Astrocyte (in vitro differentiated cells and primary cell): Measurements from ENCODE around the gene RDH13. TPM values are rescaled to one million over a fixed set of nuclear protein-coding genes. Genes with fewer than 3 reads are reported as not detected.

Source experiments
- DNase-seq: peaks from one replicate; pipeline ENCODE4 v3.0.0-alpha.2; 2010; ENCODE audit warnings: low read depth
- FAIRE-seq: peaks from 2 replicates; lab custom pipeline; 2011; peaks lifted over from hg19 to GRCh38; lab: Jason Lieb, UNC
- H2AFZ ChIP-seq: 2 replicates; pipeline ENCODE4 v1.6.0; 2012; ENCODE audit warnings: low read depth, low read length, inconsistent platforms
- H3K27ac ChIP-seq: 2 replicates; pipeline ENCODE4 v1.5.1; 2011; ENCODE audit warnings: low read depth, low read length, inconsistent platforms
- H3K27me3 ChIP-seq: 2 replicates; pipeline ENCODE4 v1.6.0; 2011; ENCODE audit warnings: low read length, inconsistent platforms; ENCODE audit not compliant: insufficient read depth
- H3K36me3 ChIP-seq: 2 replicates; pipeline ENCODE4 v1.5.1; 2011; ENCODE audit warnings: low read length, inconsistent platforms; ENCODE audit not compliant: insufficient read depth
- H3K4me1 ChIP-seq: 2 replicates; pipeline ENCODE4 v1.5.1; 2011; ENCODE audit warnings: low read length, inconsistent platforms; ENCODE audit not compliant: insufficient read depth
- H3K4me2 ChIP-seq: 2 replicates; pipeline ENCODE4 v1.6.0; 2012; ENCODE audit warnings: low read length, inconsistent platforms
- H3K4me3 ChIP-seq: 2 replicates; pipeline ENCODE4 v1.5.1; 2011; ENCODE audit warnings: low read depth, mild to moderate bottlenecking, low read length, inconsistent platforms; ENCODE audit not compliant: insufficient read depth
- H3K79me2 ChIP-seq: 2 replicates; pipeline ENCODE4 v1.6.0; 2012; ENCODE audit warnings: mild to moderate bottlenecking, low read length, inconsistent platforms; ENCODE audit not compliant: insufficient read depth
- H3K9ac ChIP-seq: 2 replicates; pipeline ENCODE4 v1.6.0; 2012; ENCODE audit warnings: mild to moderate bottlenecking, low read length, inconsistent platforms
- H3K9me3 ChIP-seq: 2 replicates; pipeline ENCODE4 v1.5.1; 2012; ENCODE audit warnings: low read depth, mild to moderate bottlenecking, low read length, inconsistent platforms; ENCODE audit not compliant: insufficient read depth
- H4K20me1 ChIP-seq: 2 replicates; pipeline ENCODE4 v1.6.0; 2012; ENCODE audit warnings: low read length, inconsistent platforms; ENCODE audit not compliant: insufficient read depth
- H3K27ac Mint-ChIP-seq: one replicate; pipeline ENCODE4 v1.8.0; 2021; ENCODE audit warnings: mild to moderate bottlenecking, mixed read lengths; ENCODE audit not compliant: unreplicated experiment
- H3K27me3 Mint-ChIP-seq: one replicate; pipeline ENCODE4 v1.8.0; 2021; ENCODE audit warnings: low read depth, mixed read lengths; ENCODE audit not compliant: unreplicated experiment
- H3K36me3 Mint-ChIP-seq: one replicate; pipeline ENCODE4 v1.8.0; 2021; ENCODE audit warnings: low read depth, mixed read lengths; ENCODE audit not compliant: unreplicated experiment
- H3K4me1 Mint-ChIP-seq: one replicate; pipeline ENCODE4 v1.8.0; 2021; ENCODE audit warnings: low read depth, mixed read lengths; ENCODE audit not compliant: unreplicated experiment
- H3K4me3 Mint-ChIP-seq: one replicate; pipeline ENCODE4 v1.8.0; 2021; ENCODE audit warnings: mild to moderate bottlenecking, moderate library complexity, mixed read lengths; ENCODE audit not compliant: unreplicated experiment
- H3K9me3 Mint-ChIP-seq: one replicate; pipeline ENCODE4 v1.8.0; 2021; ENCODE audit warnings: mild to moderate bottlenecking, mixed read lengths; ENCODE audit not compliant: unreplicated experiment
- EZH2 ChIP-seq: IDR thresholded peaks from 2 replicates; pipeline ENCODE4 v1.6.1; 2012; ENCODE audit warnings: mild to moderate bottlenecking, low read length, inconsistent platforms; ENCODE audit not compliant: insufficient read depth
- total RNA-seq: library from RNA; stranded (reverse); gene quantifications from 2 replicates; pipeline ENCODE4 v1.2.1, GENCODE V29; 2021
- TF ChIP-seq, protein P1 (sequence below): IDR thresholded peaks from 2 replicates; pipeline ENCODE4 v1.5.1; 2011; ENCODE audit warnings: low read depth, mild to moderate bottlenecking, inconsistent platforms, low read length, moderate library complexity; ENCODE audit not compliant: insufficient read depth

RDH13 gene
- total RNA-seq, 1 donor from 2014 or later: 22.6 TPM

DNA sequence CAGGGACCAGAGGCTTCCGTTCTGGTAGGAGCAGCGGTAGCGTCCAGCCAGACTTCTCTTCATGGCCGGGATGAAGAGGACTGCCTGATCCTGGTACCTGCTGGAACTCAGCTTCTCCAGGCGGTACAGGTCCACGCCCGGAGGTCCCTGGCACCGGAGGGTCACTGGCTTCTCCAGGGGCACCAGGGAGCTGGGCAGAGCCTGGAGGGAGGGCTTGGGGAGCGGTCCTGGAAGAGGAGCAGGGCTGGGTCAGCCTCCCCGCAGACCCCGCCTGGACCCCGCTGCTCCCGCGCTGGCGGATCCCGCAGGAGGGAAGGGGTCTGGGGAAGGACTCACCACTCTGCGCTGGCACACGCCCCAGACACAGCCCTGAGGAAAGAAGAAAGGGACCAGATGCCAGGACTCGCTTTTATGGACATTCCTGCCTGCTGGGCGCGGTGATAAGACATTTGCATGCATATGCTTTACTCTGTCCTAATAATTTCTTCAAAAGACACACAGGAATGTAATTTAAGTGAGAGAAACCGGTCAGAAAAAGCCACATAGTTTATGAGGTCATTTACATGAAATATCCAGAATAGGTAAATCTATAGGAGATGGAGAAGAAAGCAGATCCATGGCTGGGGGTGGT, 30.7 kb downstream of the RDH13 start:
- Histone ChIP-seq H3K9ac (no peak overlapping the region), H3K4me2 (no peak overlapping the region), H3K9me3 (no peaks in the 10 kb centered on the region), H3K27ac (no peak overlapping the region), H2AFZ (no peak overlapping the region), H3K27me3 (no peaks in the 10 kb centered on the region), H3K4me3 (no peak overlapping the region), H3K36me3 (no peaks in the 10 kb centered on the region), H4K20me1 (no peaks in the 10 kb centered on the region), H3K4me1 (no peaks in the 10 kb centered on the region), H3K79me2 (no peaks in the 10 kb centered on the region)
- TF ChIP-seq, protein P1, sequence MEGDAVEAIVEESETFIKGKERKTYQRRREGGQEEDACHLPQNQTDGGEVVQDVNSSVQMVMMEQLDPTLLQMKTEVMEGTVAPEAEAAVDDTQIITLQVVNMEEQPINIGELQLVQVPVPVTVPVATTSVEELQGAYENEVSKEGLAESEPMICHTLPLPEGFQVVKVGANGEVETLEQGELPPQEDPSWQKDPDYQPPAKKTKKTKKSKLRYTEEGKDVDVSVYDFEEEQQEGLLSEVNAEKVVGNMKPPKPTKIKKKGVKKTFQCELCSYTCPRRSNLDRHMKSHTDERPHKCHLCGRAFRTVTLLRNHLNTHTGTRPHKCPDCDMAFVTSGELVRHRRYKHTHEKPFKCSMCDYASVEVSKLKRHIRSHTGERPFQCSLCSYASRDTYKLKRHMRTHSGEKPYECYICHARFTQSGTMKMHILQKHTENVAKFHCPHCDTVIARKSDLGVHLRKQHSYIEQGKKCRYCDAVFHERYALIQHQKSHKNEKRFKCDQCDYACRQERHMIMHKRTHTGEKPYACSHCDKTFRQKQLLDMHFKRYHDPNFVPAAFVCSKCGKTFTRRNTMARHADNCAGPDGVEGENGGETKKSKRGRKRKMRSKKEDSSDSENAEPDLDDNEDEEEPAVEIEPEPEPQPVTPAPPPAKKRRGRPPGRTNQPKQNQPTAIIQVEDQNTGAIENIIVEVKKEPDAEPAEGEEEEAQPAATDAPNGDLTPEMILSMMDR: no peak
- no peak for TF ChIP-seq EZH2
- H3K36me3 Mint-ChIP-seq: peaks cover 6% of the 10 kb centered on the region
- no peaks in the 10 kb centered on the region for H3K27me3 Mint-ChIP-seq
- no peaks in the 10 kb centered on the region for H3K4me1 Mint-ChIP-seq
- H3K4me3 Mint-ChIP-seq: no peak overlapping the region
- H3K9me3 Mint-ChIP-seq: peaks cover 5% of the 10 kb centered on the region
- DNase-seq: no peak
- H3K27ac Mint-ChIP-seq: no peak overlapping the region
- FAIRE-seq: no peak

DNA sequence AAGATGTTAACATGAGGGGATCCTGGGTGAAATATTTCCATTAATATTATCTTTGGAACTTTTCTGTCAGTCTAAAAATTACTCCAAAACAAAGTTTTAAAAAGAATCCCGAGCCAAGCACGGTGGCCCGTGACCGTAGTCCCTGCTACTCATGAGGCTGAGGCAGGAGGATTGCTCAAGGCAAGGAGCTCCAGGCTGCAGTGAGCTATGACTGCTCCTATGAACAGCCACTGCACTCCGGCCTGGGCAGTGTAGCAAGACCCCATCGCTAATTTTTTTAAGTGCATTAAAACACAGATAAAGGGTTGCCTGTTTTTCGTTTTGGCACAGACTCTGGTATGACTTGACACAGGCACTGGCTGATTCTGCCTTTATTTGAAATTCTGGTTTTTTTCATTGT, 31.8 kb downstream of the RDH13 start:
- TF ChIP-seq EZH2: no peak
- TF ChIP-seq, protein P1: no peak
- H3K36me3 Mint-ChIP-seq: peaks cover 4% of the 10 kb centered on the region
- Histone ChIP-seq H3K79me2 (no peaks in the 10 kb centered on the region), H2AFZ (no peak overlapping the region), H3K27ac (no peak overlapping the region), H3K4me3 (no peak overlapping the region), H3K9me3 (no peaks in the 10 kb centered on the region), H3K4me1 (no peaks in the 10 kb centered on the region), H4K20me1 (no peaks in the 10 kb centered on the region), H3K36me3 (no peaks in the 10 kb centered on the region), H3K4me2 (no peak overlapping the region), H3K9ac (no peak overlapping the region), H3K27me3 (no peaks in the 10 kb centered on the region)
- H3K4me3 Mint-ChIP-seq: no peak overlapping the region
- no peaks in the 10 kb centered on the region for H3K27me3 Mint-ChIP-seq
- no peaks in the 10 kb centered on the region for H3K4me1 Mint-ChIP-seq
- no peak for DNase-seq
- peaks cover 5% of the 10 kb centered on the region for H3K9me3 Mint-ChIP-seq
- no peak overlapping the region for H3K27ac Mint-ChIP-seq
- FAIRE-seq: no peak

DNA sequence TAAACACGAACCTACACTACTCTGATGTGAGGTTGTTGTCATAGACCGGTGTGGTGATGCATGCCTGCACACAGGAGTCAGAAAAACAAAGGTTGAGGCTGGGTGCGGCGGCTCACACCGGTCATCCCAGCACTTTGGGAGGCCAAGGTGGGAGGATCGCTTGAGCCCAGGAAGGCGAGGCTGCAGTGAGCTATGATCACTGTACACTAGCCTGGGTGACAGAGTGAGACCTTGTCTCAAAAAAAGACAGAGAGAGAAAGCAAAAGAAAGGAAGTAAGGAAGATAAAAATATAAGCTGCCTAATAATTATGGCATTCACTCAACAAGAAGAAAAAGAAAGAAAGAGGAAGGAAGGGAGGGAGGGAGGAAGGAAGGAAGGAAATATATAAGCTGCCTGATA, 34.2 kb downstream of the RDH13 start:
- FAIRE-seq (no peak), DNase-seq (no peak)
- no peaks in the 10 kb centered on the region for H3K27me3 ChIP-seq
- H3K4me1 ChIP-seq: no peaks in the 10 kb centered on the region
- no peak overlapping the region for H3K4me3 ChIP-seq
- peaks cover 7% of the 10 kb centered on the region for H3K9me3 Mint-ChIP-seq
- no peaks in the 10 kb centered on the region for H3K79me2 ChIP-seq
- no peak overlapping the region for H3K27ac ChIP-seq
- no peak for TF ChIP-seq EZH2
- TF ChIP-seq, protein P1: no peak
- H3K27ac Mint-ChIP-seq: no peak overlapping the region
- no peaks in the 10 kb centered on the region for H3K36me3 ChIP-seq
- no peaks in the 10 kb centered on the region for H3K9me3 ChIP-seq
- H4K20me1 ChIP-seq: no peaks in the 10 kb centered on the region
- peaks cover 2% of the 10 kb centered on the region for H3K36me3 Mint-ChIP-seq
- no peak overlapping the region for H3K4me2 ChIP-seq
- H3K4me3 Mint-ChIP-seq: no peak overlapping the region
- H3K9ac ChIP-seq: no peak overlapping the region
- no peak overlapping the region for H2AFZ ChIP-seq
- peaks cover 3% of the 10 kb centered on the region for H3K27me3 Mint-ChIP-seq
- H3K4me1 Mint-ChIP-seq: no peaks in the 10 kb centered on the region
